Uterus (tissue), 2 donors: ENCODE results near the gene ENDOD1.

ENCODE experiments used
- CTCF ChIP-seq, 4 experiments: fragments of 200-600 bp in 2 of 4; fragments of 450-650 bp in 2 of 4; sonication (generic) in 2 of 4; IDR thresholded peaks; one replicate each; pipeline ENCODE4 v1.5.1; 2016 to 2019; ENCODE audit warnings: antibody characterized with exemption in 4 of 4, mild to moderate bottlenecking in 2 of 4, moderate library complexity in 1 of 4
- POLR2A ChIP-seq, 2 donors: fragments of 450-650 bp; IDR thresholded peaks; one replicate each; pipeline ENCODE4 v1.6.1; 2016; ENCODE audit warnings: antibody characterized with exemption in 2 of 2, mild to moderate bottlenecking in 1 of 2, moderate library complexity in 1 of 2

GRCh38 chr11:95081412-95081811 is 8.2 kb upstream of the ENDOD1 start:
- TF ChIP-seq POLR2A (IDR thresholded peaks at IDR 0.05) (no peak), CTCF (IDR thresholded peaks at IDR 0.05) (no peak)
